Measurements from ENCODE around the gene PDP2. TPM values are rescaled to one million over a fixed set of nuclear protein-coding genes. Genes with fewer than 3 reads are reported as not detected.
A peak's percentile ranks its signal among the peaks of the same experiment; 100 is the strongest.
"Not testable (repeated sequence)": the region's sequence is repeated elsewhere in the genome, so short reads cannot be mapped to it uniquely, and the experiment has no call there.

Gene PDP2
- polyA plus RNA-seq, 1 donor from 2014 or later = 4.2 TPM

- no peaks in the 10 kb centered on the region for H3K36me3 ChIP-seq (ENCODE audit: insufficient read depth, low read length)
- H4K20me1 ChIP-seq (ENCODE audit: insufficient read depth) = no peaks in the 10 kb centered on the region
- no peak overlapping the region for H3K27ac ChIP-seq (ENCODE audit: low read length)
- no peak overlapping the region for H2AFZ ChIP-seq (ENCODE audit: low read depth, low read length)
- no peak overlapping the region for H3K4me3 ChIP-seq (ENCODE audit: low read length)
- H3K9me3 ChIP-seq (ENCODE audit: low read length) = no peaks in the 10 kb centered on the region
- no peaks in the 10 kb centered on the region for H3F3A ChIP-seq (ENCODE audit: insufficient read depth, low read length, poor library complexity, severe bottlenecking)
- TF ChIP-seq TAF1 (IDR thresholded peaks at IDR 0.05; ENCODE audit: low read depth) = no peak
- TF ChIP-seq MXI1 (conservative IDR thresholded peaks at IDR 0.05; ENCODE audit: poor library complexity, severe bottlenecking) = no peak
- peak; percentile 90 for TF ChIP-seq CTCF (IDR thresholded peaks at IDR 0.05; ENCODE audit: poor library complexity, severe bottlenecking)
- peak; percentile 92 for TF ChIP-seq RAD21 (conservative IDR thresholded peaks at IDR 0.05)
- peak; percentile 83 for TF ChIP-seq SMC3 (conservative IDR thresholded peaks at IDR 0.05; ENCODE audit: poor library complexity)
- H3K27me3 ChIP-seq (ENCODE audit: insufficient read depth, low read depth, low read length) = no peaks in the 10 kb centered on the region
- H3K4me2 ChIP-seq (ENCODE audit: low read length) = no peak overlapping the region
- no peak overlapping the region for H3K9ac ChIP-seq (ENCODE audit: low read length)
- H3K79me2 ChIP-seq (replicated peaks; ENCODE audit: insufficient read depth, low read length) = no peaks in the 10 kb centered on the region
- no peaks in the 10 kb centered on the region for H3K9me2 ChIP-seq (ENCODE audit: insufficient read depth, low read length)
Measured at GRCh38 chr16:66894948-66895688, 14.8 kb downstream of the PDP2 start.

GRCh38 chr16:66895689-66895979 is 15.3 kb downstream of the PDP2 start:
- H2AFZ ChIP-seq (ENCODE audit: low read depth, low read length) = no peak overlapping the region
- H3K9ac ChIP-seq (ENCODE audit: low read length) = no peak overlapping the region
- no peaks in the 10 kb centered on the region for H3K79me2 ChIP-seq (replicated peaks; ENCODE audit: insufficient read depth, low read length)
- no peak for TF ChIP-seq MXI1 (conservative IDR thresholded peaks at IDR 0.05; ENCODE audit: poor library complexity, severe bottlenecking)
- H3K27me3 ChIP-seq (ENCODE audit: insufficient read depth, low read depth, low read length) = no peaks in the 10 kb centered on the region
- H3K9me2 ChIP-seq (ENCODE audit: insufficient read depth, low read length) = no peaks in the 10 kb centered on the region
- H4K20me1 ChIP-seq (ENCODE audit: insufficient read depth) = no peaks in the 10 kb centered on the region
- H3K4me2 ChIP-seq (ENCODE audit: low read length) = no peak overlapping the region
- no peaks in the 10 kb centered on the region for H3F3A ChIP-seq (ENCODE audit: insufficient read depth, low read length, poor library complexity, severe bottlenecking)
- H3K36me3 ChIP-seq (ENCODE audit: insufficient read depth, low read length) = no peaks in the 10 kb centered on the region
- no peak overlapping the region for H3K27ac ChIP-seq (ENCODE audit: low read length)
- H3K9me3 ChIP-seq (ENCODE audit: low read length) = no peaks in the 10 kb centered on the region
- H3K4me3 ChIP-seq (ENCODE audit: low read length) = no peak overlapping the region

DNA sequence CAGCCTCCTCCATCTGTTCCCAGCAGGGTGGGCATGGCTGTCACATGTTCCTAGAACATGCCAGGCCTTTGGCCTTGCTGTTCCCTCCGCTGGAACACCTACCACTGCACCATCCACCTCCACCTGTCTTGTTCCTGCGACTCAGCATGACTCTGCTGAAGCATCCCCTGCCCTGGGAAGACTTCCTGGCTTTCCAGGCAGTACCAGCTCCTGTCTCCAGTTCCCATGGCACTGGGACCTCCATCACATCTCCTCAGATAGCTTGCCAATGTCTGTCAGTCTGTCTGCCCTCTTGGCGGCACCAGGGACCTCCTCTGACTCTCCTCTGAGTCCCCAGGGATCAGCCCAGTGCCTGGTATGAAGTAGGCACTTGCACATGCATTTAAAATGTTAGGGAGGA is 15.7 kb downstream of the PDP2 start:
- no peaks in the 10 kb centered on the region for H3K9me3 ChIP-seq (ENCODE audit: low read length)
- no peak overlapping the region for H3K4me2 ChIP-seq (ENCODE audit: low read length)
- no peaks in the 10 kb centered on the region for H3F3A ChIP-seq (ENCODE audit: insufficient read depth, low read length, poor library complexity, severe bottlenecking)
- H3K9ac ChIP-seq (ENCODE audit: low read length) = no peak overlapping the region
- H3K27ac ChIP-seq (ENCODE audit: low read length) = no peak overlapping the region
- H3K79me2 ChIP-seq (replicated peaks; ENCODE audit: insufficient read depth, low read length) = no peaks in the 10 kb centered on the region
- H2AFZ ChIP-seq (ENCODE audit: low read depth, low read length) = no peak overlapping the region
- H3K27me3 ChIP-seq (ENCODE audit: insufficient read depth, low read depth, low read length) = no peaks in the 10 kb centered on the region
- no peaks in the 10 kb centered on the region for H3K36me3 ChIP-seq (ENCODE audit: insufficient read depth, low read length)
- no peaks in the 10 kb centered on the region for H4K20me1 ChIP-seq (ENCODE audit: insufficient read depth)
- no peak overlapping the region for H3K4me3 ChIP-seq (ENCODE audit: low read length)
- no peak for TF ChIP-seq TAF1 (IDR thresholded peaks at IDR 0.05; ENCODE audit: low read depth)
- no peak for TF ChIP-seq POLR2AphosphoS5 (IDR thresholded peaks at IDR 0.05)
- no peak for TF ChIP-seq EZH2 (IDR thresholded peaks at IDR 0.05; ENCODE audit: borderline replicate concordance, insufficient read depth, low read length, poor library complexity, severe bottlenecking)
- TF ChIP-seq EP300 (conservative IDR thresholded peaks at IDR 0.05; ENCODE audit: poor library complexity, severe bottlenecking) = no peak
- no peak for TF ChIP-seq REST (IDR thresholded peaks at IDR 0.05; ENCODE audit: borderline replicate concordance)
- TF ChIP-seq MXI1 (conservative IDR thresholded peaks at IDR 0.05; ENCODE audit: poor library complexity, severe bottlenecking) = no peak
- no peak for TF ChIP-seq CTCF (IDR thresholded peaks at IDR 0.05; ENCODE audit: poor library complexity, severe bottlenecking)
- no peak for TF ChIP-seq RAD21 (conservative IDR thresholded peaks at IDR 0.05)
- no peak for TF ChIP-seq SMC3 (conservative IDR thresholded peaks at IDR 0.05; ENCODE audit: poor library complexity)
- no peaks in the 10 kb centered on the region for H3K9me2 ChIP-seq (ENCODE audit: insufficient read depth, low read length)

- not testable (repeated sequence) for H3K9me2 ChIP-seq (ENCODE audit: insufficient read depth, low read length); H3K36me3 ChIP-seq (ENCODE audit: insufficient read depth, low read length); H3K27me3 ChIP-seq (ENCODE audit: insufficient read depth, low read depth, low read length); H3K9ac ChIP-seq (ENCODE audit: low read length); H3K4me3 ChIP-seq (ENCODE audit: low read length); H3F3A ChIP-seq (ENCODE audit: insufficient read depth, low read length, poor library complexity, severe bottlenecking); H2AFZ ChIP-seq (ENCODE audit: low read depth, low read length); H3K9me3 ChIP-seq (ENCODE audit: low read length); H3K79me2 ChIP-seq (replicated peaks; ENCODE audit: insufficient read depth, low read length); H3K27ac ChIP-seq (ENCODE audit: low read length); H4K20me1 ChIP-seq (ENCODE audit: insufficient read depth); H3K4me2 ChIP-seq (ENCODE audit: low read length)
Measured at GRCh38 chr16:66896682-66897081, 16.4 kb downstream of the PDP2 start.
